B cell (primary cell): Measurements from ENCODE around the gene HHIPL2.

Experiments used
- EZH2 ChIP-seq: IDR thresholded peaks from 2 replicates; pipeline ENCODE4 v1.6.1; 2012; ENCODE audit warnings: borderline replicate concordance, low read depth, mild to moderate bottlenecking, moderate library complexity, low read length; ENCODE audit not compliant: insufficient read depth, poor library complexity, severe bottlenecking
- TF ChIP-seq, protein P1 (sequence below): fragments of 200-600 bp; IDR thresholded peaks from one replicate; pipeline ENCODE4 v1.8.0; 2022; ENCODE audit warnings: antibody characterized with exemption, mild to moderate bottlenecking

DNA sequence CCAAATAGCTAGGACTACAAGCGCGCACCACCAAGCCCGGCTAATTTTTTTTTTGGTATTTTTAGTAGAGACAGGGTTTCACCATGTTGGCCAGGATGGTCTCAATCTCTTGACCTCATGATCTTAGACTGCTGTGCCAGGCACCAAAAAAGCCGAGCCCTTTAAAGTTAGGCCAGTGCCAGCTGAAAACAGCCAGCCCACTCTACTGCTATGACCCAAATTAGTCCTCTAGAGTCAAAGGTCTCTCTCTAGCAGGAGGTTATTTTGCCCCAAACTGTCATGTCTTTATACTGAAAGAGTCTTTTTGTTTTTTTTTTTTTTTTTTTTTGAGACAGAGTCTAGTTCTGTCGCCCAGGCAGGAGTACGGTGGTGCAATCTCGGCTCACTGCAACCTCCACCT is 9.7 kb upstream of the HHIPL2 start:
- TF ChIP-seq, protein P1, sequence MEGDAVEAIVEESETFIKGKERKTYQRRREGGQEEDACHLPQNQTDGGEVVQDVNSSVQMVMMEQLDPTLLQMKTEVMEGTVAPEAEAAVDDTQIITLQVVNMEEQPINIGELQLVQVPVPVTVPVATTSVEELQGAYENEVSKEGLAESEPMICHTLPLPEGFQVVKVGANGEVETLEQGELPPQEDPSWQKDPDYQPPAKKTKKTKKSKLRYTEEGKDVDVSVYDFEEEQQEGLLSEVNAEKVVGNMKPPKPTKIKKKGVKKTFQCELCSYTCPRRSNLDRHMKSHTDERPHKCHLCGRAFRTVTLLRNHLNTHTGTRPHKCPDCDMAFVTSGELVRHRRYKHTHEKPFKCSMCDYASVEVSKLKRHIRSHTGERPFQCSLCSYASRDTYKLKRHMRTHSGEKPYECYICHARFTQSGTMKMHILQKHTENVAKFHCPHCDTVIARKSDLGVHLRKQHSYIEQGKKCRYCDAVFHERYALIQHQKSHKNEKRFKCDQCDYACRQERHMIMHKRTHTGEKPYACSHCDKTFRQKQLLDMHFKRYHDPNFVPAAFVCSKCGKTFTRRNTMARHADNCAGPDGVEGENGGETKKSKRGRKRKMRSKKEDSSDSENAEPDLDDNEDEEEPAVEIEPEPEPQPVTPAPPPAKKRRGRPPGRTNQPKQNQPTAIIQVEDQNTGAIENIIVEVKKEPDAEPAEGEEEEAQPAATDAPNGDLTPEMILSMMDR, result no peak
- TF ChIP-seq EZH2, result no peak
